GM23338 (cell line): Measurements from ENCODE around the gene VEGFA.

Experiments
- EZH2 ChIP-seq: fragments of 200-600 bp; sonication (generic); IDR thresholded peaks from one replicate; pipeline ENCODE4 v1.8.0; 2017; ENCODE audit warnings: antibody characterized with exemption, mild to moderate bottlenecking, low read depth; ENCODE audit not compliant: unreplicated experiment
- TF ChIP-seq, protein P1 (sequence below), 2 experiments: fragments of 200-600 bp in 1 of 2; sonication (generic) in 1 of 2; conservative IDR thresholded peaks; 2 replicates each; pipeline versions ENCODE4 v1.5.1 to v1.6.1; 2016 to 2017; ENCODE audit warnings: antibody characterized with exemption in 2 of 2, low read depth in 2 of 2, mild to moderate bottlenecking in 2 of 2, moderate library complexity in 1 of 2

DNA sequence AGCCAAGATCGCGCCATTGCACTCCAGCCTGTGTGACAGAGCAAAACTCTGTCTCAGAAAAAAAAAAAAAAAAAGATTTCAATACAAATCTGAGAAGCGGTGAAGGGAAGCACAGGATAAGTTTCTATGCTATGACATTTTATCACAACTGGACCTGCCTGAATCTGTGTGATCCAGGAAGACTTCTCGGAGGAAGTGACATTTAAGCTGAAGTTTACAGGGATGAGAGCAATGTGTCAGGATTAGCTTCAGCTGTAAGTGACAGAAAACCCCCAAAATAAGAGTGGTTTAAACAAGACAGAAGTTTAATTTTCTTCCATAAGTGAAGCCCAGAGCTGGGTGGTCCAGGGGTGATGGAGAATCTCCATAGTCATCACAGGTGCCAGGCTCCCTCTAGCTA, 49.0 kb upstream of the VEGFA start:
- TF ChIP-seq, protein P1, sequence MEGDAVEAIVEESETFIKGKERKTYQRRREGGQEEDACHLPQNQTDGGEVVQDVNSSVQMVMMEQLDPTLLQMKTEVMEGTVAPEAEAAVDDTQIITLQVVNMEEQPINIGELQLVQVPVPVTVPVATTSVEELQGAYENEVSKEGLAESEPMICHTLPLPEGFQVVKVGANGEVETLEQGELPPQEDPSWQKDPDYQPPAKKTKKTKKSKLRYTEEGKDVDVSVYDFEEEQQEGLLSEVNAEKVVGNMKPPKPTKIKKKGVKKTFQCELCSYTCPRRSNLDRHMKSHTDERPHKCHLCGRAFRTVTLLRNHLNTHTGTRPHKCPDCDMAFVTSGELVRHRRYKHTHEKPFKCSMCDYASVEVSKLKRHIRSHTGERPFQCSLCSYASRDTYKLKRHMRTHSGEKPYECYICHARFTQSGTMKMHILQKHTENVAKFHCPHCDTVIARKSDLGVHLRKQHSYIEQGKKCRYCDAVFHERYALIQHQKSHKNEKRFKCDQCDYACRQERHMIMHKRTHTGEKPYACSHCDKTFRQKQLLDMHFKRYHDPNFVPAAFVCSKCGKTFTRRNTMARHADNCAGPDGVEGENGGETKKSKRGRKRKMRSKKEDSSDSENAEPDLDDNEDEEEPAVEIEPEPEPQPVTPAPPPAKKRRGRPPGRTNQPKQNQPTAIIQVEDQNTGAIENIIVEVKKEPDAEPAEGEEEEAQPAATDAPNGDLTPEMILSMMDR (conservative IDR thresholded peaks at IDR 0.05; ENCODE audit: low read depth in 2 of 2): no peak
- no peak for TF ChIP-seq EZH2
